ENCODE measurements around the gene SORCS3.

The SORCS3 gene

DNA sequence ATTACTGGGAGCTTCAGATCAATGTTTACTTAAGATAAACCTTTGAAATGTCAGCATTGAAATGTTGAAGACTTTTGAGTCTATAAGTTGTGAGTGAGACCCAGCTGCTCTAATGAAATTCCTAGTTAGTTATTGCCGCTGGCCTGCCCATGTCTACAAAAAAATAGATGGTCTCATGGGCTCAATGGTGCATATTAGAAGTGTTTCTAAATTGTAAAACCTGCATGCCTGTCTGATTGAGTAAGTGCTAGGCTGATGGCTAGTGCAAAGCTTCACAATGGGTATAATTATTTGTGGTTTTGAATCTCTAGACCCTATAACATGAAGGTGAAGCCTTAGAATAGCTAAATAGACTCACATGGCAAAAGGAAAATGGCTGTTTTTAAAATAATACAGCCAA, 234.5 kb downstream of the SORCS3 start:
- H2AFZ ChIP-seq (ENCODE audit: low read depth) = no peak overlapping the region
- TF ChIP-seq CTCF (conservative IDR thresholded peaks at IDR 0.05; ENCODE audit: low read depth, low read length) = no peak
- no peaks in the 10 kb centered on the region for H3K36me3 ChIP-seq (ENCODE audit: insufficient read depth)
- H3K27ac ChIP-seq = no peak overlapping the region
- no peaks in the 10 kb centered on the region for H3K4me1 ChIP-seq (ENCODE audit: low read depth, poor library complexity, severe bottlenecking)
- H3K4me2 ChIP-seq = no peak overlapping the region
- H3K9ac ChIP-seq = no peak overlapping the region
- no peaks in the 10 kb centered on the region for H3K79me2 ChIP-seq (ENCODE audit: insufficient read depth, low read depth)
- no peaks in the 10 kb centered on the region for H4K20me1 ChIP-seq (ENCODE audit: insufficient read depth)
- no peak overlapping the region for H3K4me3 ChIP-seq (IDR thresholded peaks at IDR 0.05; ENCODE audit: insufficient read depth, low read depth, low read length)
- no peaks in the 10 kb centered on the region for H3K27me3 ChIP-seq (ENCODE audit: insufficient read depth, low read depth)

DNA sequence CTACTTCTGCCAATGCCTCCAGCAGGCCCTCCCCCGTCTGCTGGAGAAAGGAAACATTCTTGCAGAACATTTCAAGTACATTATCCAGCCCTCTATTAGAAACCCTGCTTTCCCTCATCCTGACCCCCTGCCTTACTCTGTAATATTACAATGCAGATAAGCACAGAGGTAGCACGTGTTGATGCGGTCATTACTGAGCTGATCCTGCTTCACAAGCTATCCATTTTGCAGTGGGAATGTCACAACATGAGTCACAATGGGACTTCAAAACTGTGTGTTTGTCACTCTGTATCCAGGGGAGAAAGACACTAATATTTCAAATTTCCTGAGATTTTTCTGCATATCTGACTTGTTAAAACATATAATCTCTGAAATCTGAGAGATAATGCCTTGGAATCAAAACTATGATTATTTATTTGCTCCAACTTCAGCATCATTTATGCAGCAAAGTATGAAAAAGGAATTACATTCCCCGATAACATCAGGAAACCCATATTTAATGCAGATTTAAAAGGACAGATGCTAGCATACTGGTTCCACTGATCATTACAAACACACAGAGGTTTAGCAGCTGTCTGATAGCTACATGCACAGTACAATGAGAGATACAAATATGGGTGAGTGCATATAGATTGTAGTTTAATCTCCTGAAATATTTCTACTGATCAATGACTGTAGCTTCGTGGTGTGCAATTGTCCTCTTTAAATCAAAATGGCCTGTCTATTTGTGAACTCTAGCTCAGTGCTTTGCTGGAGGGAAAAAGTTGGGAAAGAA, 239.7 kb downstream of the SORCS3 start:
- Histone ChIP-seq H3K4me1 (ENCODE audit: low read depth, poor library complexity, severe bottlenecking) (no peaks in the 10 kb centered on the region), H3K4me2 (no peak overlapping the region), H4K20me1 (ENCODE audit: insufficient read depth) (no peaks in the 10 kb centered on the region), H3K79me2 (ENCODE audit: insufficient read depth, low read depth) (no peaks in the 10 kb centered on the region), H3K27ac (no peak overlapping the region), H2AFZ (ENCODE audit: low read depth) (no peak overlapping the region), H3K9ac (no peak overlapping the region), H3K36me3 (ENCODE audit: insufficient read depth) (no peaks in the 10 kb centered on the region), H3K27me3 (ENCODE audit: insufficient read depth, low read depth) (no peaks in the 10 kb centered on the region), H3K4me3 (IDR thresholded peaks at IDR 0.05; ENCODE audit: insufficient read depth, low read depth, low read length) (no peak overlapping the region)
- TF ChIP-seq CTCF (conservative IDR thresholded peaks at IDR 0.05; ENCODE audit: low read depth, low read length) = no peak

GRCh38 chr10:104881740-104882139, 240.7 kb downstream of the SORCS3 start:
- H3K36me3 ChIP-seq (ENCODE audit: insufficient read depth) = no peaks in the 10 kb centered on the region
- H4K20me1 ChIP-seq (ENCODE audit: insufficient read depth) = no peaks in the 10 kb centered on the region
- TF ChIP-seq CTCF (conservative IDR thresholded peaks at IDR 0.05; ENCODE audit: low read depth, low read length) = no peak
- H3K9ac ChIP-seq = no peak overlapping the region
- no peak overlapping the region for H3K4me3 ChIP-seq (IDR thresholded peaks at IDR 0.05; ENCODE audit: insufficient read depth, low read depth, low read length)
- H3K27ac ChIP-seq = no peak overlapping the region
- H3K79me2 ChIP-seq (ENCODE audit: insufficient read depth, low read depth) = no peaks in the 10 kb centered on the region
- no peak overlapping the region for H2AFZ ChIP-seq (ENCODE audit: low read depth)
- no peaks in the 10 kb centered on the region for H3K27me3 ChIP-seq (ENCODE audit: insufficient read depth, low read depth)
- no peaks in the 10 kb centered on the region for H3K4me1 ChIP-seq (ENCODE audit: low read depth, poor library complexity, severe bottlenecking)
- H3K4me2 ChIP-seq = no peak overlapping the region

GRCh38 chr10:104892879-104893617, 252.0 kb downstream of the SORCS3 start:
- Histone ChIP-seq H3K4me1 (ENCODE audit: low read depth, poor library complexity, severe bottlenecking) (no peaks in the 10 kb centered on the region), H3K4me3 (IDR thresholded peaks at IDR 0.05; ENCODE audit: insufficient read depth, low read depth, low read length) (no peak overlapping the region), H3K4me2 (no peak overlapping the region), H3K27ac (no peak overlapping the region), H3K79me2 (ENCODE audit: insufficient read depth, low read depth) (no peaks in the 10 kb centered on the region), H3K9ac (no peak overlapping the region), H4K20me1 (ENCODE audit: insufficient read depth) (no peaks in the 10 kb centered on the region), H3K27me3 (ENCODE audit: insufficient read depth, low read depth) (no peaks in the 10 kb centered on the region), H3K36me3 (ENCODE audit: insufficient read depth) (no peaks in the 10 kb centered on the region), H2AFZ (ENCODE audit: low read depth) (no peak overlapping the region)
- no peak for TF ChIP-seq CTCF (conservative IDR thresholded peaks at IDR 0.05; ENCODE audit: low read depth, low read length)
